ENCODE results near the gene POLE3. TPM values are rescaled to one million over a fixed set of nuclear protein-coding genes. Genes with fewer than 3 reads are reported as not detected.
"Not testable (repeated sequence)": the region's sequence is repeated elsewhere in the genome, so short reads cannot be mapped to it uniquely, and the experiment has no call there.

POLE3 gene
- total and polyA plus RNA-seq, 2 donors: 34.8 to 50.4 TPM

- Histone ChIP-seq H3K27ac (ENCODE audit: low read depth) (no peak overlapping the region), H3K4me1 (ENCODE audit: insufficient read depth) (no peaks in the 10 kb centered on the region), H3K4me3 (ENCODE audit: low read depth, low read length) (no peak overlapping the region), H3K36me3 (ENCODE audit: insufficient read depth) (no peaks in the 10 kb centered on the region)
- no peak for DNase-seq (ENCODE audit: extremely low spot score)
- WGBS: 37% methylated on average over 2 of the region's 2 CpGs
These were observed 14.6 kb upstream of the POLE3 start for GRCh38 chr9:113425072-113425471.

- no peak for DNase-seq (ENCODE audit: extremely low spot score)
- Histone ChIP-seq H3K36me3 (ENCODE audit: insufficient read depth) (no peaks in the 10 kb centered on the region), H3K27ac (ENCODE audit: low read depth) (no peak overlapping the region), H3K4me1 (ENCODE audit: insufficient read depth) (no peaks in the 10 kb centered on the region), H3K4me3 (ENCODE audit: low read depth, low read length) (no peak overlapping the region)
- WGBS: 57% methylated on average over 3 of the region's 3 CpGs
These were observed 11.3 kb upstream of the POLE3 start for GRCh38 chr9:113421726-113422125.

- no peaks in the 10 kb centered on the region for H3K4me1 ChIP-seq (ENCODE audit: insufficient read depth)
- 69% methylated on average over 4 of the region's 4 CpGs for WGBS
- H3K4me3 ChIP-seq (ENCODE audit: low read depth, low read length): no peak overlapping the region
- H3K36me3 ChIP-seq (ENCODE audit: insufficient read depth): no peaks in the 10 kb centered on the region
- H3K27ac ChIP-seq (ENCODE audit: low read depth): no peak overlapping the region
- no peak for DNase-seq (ENCODE audit: extremely low spot score)
These were observed 6.9 kb upstream of the POLE3 start for GRCh38 chr9:113417370-113417769.

GRCh38 chr9:113416149-113416721, 5.8 kb upstream of the POLE3 start:
- no peak for DNase-seq (ENCODE audit: extremely low spot score)
- Histone ChIP-seq H3K4me3 (ENCODE audit: low read depth, low read length) (no peak overlapping the region), H3K36me3 (ENCODE audit: insufficient read depth) (no peaks in the 10 kb centered on the region), H3K4me1 (ENCODE audit: insufficient read depth) (no peaks in the 10 kb centered on the region), H3K27ac (ENCODE audit: low read depth) (no peak overlapping the region)
- 54% methylated on average over 3 of the region's 3 CpGs for WGBS

- H3K4me1 ChIP-seq (ENCODE audit: insufficient read depth): no peaks in the 10 kb centered on the region
- no peaks in the 10 kb centered on the region for H3K36me3 ChIP-seq (ENCODE audit: insufficient read depth)
- DNase-seq (ENCODE audit: extremely low spot score): no peak
- H3K27ac ChIP-seq (ENCODE audit: low read depth): peak overlapping the region; percentile 95
- WGBS: under 1% methylated on average over 20 of the region's 20 CpGs
- H3K4me3 ChIP-seq (ENCODE audit: low read depth, low read length): peak overlapping the region; percentile 79
These were observed 630 bp downstream of the POLE3 start for GRCh38 chr9:113409883-113410206.

GRCh38 chr9:113409481-113409880, 994 bp downstream of the POLE3 start:
- no peaks in the 10 kb centered on the region for H3K4me1 ChIP-seq (ENCODE audit: insufficient read depth)
- WGBS: 43% methylated on average over 10 of the region's 10 CpGs
- no peak for DNase-seq (ENCODE audit: extremely low spot score)

GRCh38 chr9:113406873-113407511, 3.5 kb downstream of the POLE3 start:
- not testable (repeated sequence) for H3K27ac ChIP-seq (ENCODE audit: low read depth); H3K4me1 ChIP-seq (ENCODE audit: insufficient read depth); H3K4me3 ChIP-seq (ENCODE audit: low read depth, low read length); H3K36me3 ChIP-seq (ENCODE audit: insufficient read depth)
- 27% methylated on average over 7 of the region's 7 CpGs for WGBS
- peak; percentile 25 for DNase-seq (ENCODE audit: extremely low spot score)

More at GRCh38 chr9:113409481-113409880, 994 bp downstream of the POLE3 start:
- peak overlapping the region; percentile 79 for H3K4me3 ChIP-seq (ENCODE audit: low read depth, low read length)
- no peaks in the 10 kb centered on the region for H3K36me3 ChIP-seq (ENCODE audit: insufficient read depth)
- no peak overlapping the region for H3K27ac ChIP-seq (ENCODE audit: low read depth)

GRCh38 chr9:113406353-113406752, 4.1 kb downstream of the POLE3 start:
- not testable (repeated sequence) for H3K4me3 ChIP-seq (ENCODE audit: low read depth, low read length); H3K4me1 ChIP-seq (ENCODE audit: insufficient read depth); DNase-seq (ENCODE audit: extremely low spot score); H3K27ac ChIP-seq (ENCODE audit: low read depth); H3K36me3 ChIP-seq (ENCODE audit: insufficient read depth)
- 85% methylated on average over 9 of the region's 9 CpGs for WGBS

GRCh38 chr9:113403646-113404045, 6.8 kb downstream of the POLE3 start:
- 79% methylated on average over 2 of the region's 2 CpGs for WGBS
- no peaks in the 10 kb centered on the region for H3K4me1 ChIP-seq (ENCODE audit: insufficient read depth)
- H3K36me3 ChIP-seq (ENCODE audit: insufficient read depth): no peaks in the 10 kb centered on the region
- no peak overlapping the region for H3K27ac ChIP-seq (ENCODE audit: low read depth)
- no peak overlapping the region for H3K4me3 ChIP-seq (ENCODE audit: low read depth, low read length)
- no peak for DNase-seq (ENCODE audit: extremely low spot score)

- peak; percentile 93 for DNase-seq (ENCODE audit: extremely low spot score)
- Histone ChIP-seq H3K27ac (ENCODE audit: low read depth) (peak within 1 kb of the TSS; percentile 14), H3K4me3 (ENCODE audit: low read depth, low read length) (peak within 1 kb of the TSS; percentile 63), H3K36me3 (ENCODE audit: insufficient read depth) (no peaks in the 10 kb centered on the region), H3K4me1 (ENCODE audit: insufficient read depth) (no peaks in the 10 kb centered on the region)
- WGBS: 3% methylated on average over 50 of the region's 50 CpGs
These were observed 9.3 kb downstream of the POLE3 start, which contains the start of gene ALAD for GRCh38 chr9:113401027-113401792. TSS of gene ALAD (minus strand) at chr9:113401284. CDS start at chr9:113393559, 7,725 bp downstream.

GRCh38 chr9:113399646-113400200, 10.8 kb downstream of the POLE3 start:
- Histone ChIP-seq H3K27ac (ENCODE audit: low read depth) (no peak overlapping the region), H3K36me3 (ENCODE audit: insufficient read depth) (no peaks in the 10 kb centered on the region), H3K4me1 (ENCODE audit: insufficient read depth) (no peaks in the 10 kb centered on the region), H3K4me3 (ENCODE audit: low read depth, low read length) (no peak overlapping the region)
- WGBS: 86% methylated on average over 3 of the region's 3 CpGs
- no peak for DNase-seq (ENCODE audit: extremely low spot score)

- H3K27ac ChIP-seq (ENCODE audit: low read depth): no peak overlapping the region
- H3K4me3 ChIP-seq (ENCODE audit: low read depth, low read length): no peak overlapping the region
- no peaks in the 10 kb centered on the region for H3K4me1 ChIP-seq (ENCODE audit: insufficient read depth)
- no peak for DNase-seq (ENCODE audit: extremely low spot score)
- WGBS: 89% methylated on average over 5 of the region's 5 CpGs
- H3K36me3 ChIP-seq (ENCODE audit: insufficient read depth): no peaks in the 10 kb centered on the region
These were observed 11.7 kb downstream of the POLE3 start for GRCh38 chr9:113398796-113399195.

GRCh38 chr9:113397203-113397631, 13.3 kb downstream of the POLE3 start:
- Histone ChIP-seq H3K36me3 (ENCODE audit: insufficient read depth) (no peaks in the 10 kb centered on the region), H3K27ac (ENCODE audit: low read depth) (no peak overlapping the region), H3K4me3 (ENCODE audit: low read depth, low read length) (no peak overlapping the region), H3K4me1 (ENCODE audit: insufficient read depth) (no peaks in the 10 kb centered on the region)
- 78% methylated on average over 3 of the region's 3 CpGs for WGBS
- no peak for DNase-seq (ENCODE audit: extremely low spot score)

Measured in urinary bladder (tissue), 4 donors.